Measurements from ENCODE around the gene KCNK10.

KCNK10 gene

GRCh38 chr14:88196925-88197324 is 126.1 kb downstream of the KCNK10 start:
- TF ChIP-seq POLR2A (IDR thresholded peaks at IDR 0.05; ENCODE audit: extremely low read depth, insufficient read length) (no peak), MYC (IDR thresholded peaks at IDR 0.05; ENCODE audit: low read depth, low read length) (no peak)
- TF ChIP-seq, protein P1, sequence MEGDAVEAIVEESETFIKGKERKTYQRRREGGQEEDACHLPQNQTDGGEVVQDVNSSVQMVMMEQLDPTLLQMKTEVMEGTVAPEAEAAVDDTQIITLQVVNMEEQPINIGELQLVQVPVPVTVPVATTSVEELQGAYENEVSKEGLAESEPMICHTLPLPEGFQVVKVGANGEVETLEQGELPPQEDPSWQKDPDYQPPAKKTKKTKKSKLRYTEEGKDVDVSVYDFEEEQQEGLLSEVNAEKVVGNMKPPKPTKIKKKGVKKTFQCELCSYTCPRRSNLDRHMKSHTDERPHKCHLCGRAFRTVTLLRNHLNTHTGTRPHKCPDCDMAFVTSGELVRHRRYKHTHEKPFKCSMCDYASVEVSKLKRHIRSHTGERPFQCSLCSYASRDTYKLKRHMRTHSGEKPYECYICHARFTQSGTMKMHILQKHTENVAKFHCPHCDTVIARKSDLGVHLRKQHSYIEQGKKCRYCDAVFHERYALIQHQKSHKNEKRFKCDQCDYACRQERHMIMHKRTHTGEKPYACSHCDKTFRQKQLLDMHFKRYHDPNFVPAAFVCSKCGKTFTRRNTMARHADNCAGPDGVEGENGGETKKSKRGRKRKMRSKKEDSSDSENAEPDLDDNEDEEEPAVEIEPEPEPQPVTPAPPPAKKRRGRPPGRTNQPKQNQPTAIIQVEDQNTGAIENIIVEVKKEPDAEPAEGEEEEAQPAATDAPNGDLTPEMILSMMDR (IDR thresholded peaks at IDR 0.05; ENCODE audit: low read depth, low read length): no peak
- TF ChIP-seq, protein P2, sequence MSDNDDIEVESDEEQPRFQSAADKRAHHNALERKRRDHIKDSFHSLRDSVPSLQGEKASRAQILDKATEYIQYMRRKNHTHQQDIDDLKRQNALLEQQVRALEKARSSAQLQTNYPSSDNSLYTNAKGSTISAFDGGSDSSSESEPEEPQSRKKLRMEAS (IDR thresholded peaks at IDR 0.05; ENCODE audit: low read depth, low read length): no peak
- DNase-seq (ENCODE audit: low read depth): no peak
- H3K4me3 ChIP-seq (ENCODE audit: low read depth, low read length): no peak overlapping the region

- TF ChIP-seq, protein P1 (IDR thresholded peaks at IDR 0.05; ENCODE audit: low read depth, low read length): no peak
- TF ChIP-seq POLR2A (IDR thresholded peaks at IDR 0.05; ENCODE audit: extremely low read depth, insufficient read length) (no peak), MYC (IDR thresholded peaks at IDR 0.05; ENCODE audit: low read depth, low read length) (no peak)
- TF ChIP-seq, protein P2 (IDR thresholded peaks at IDR 0.05; ENCODE audit: low read depth, low read length): no peak
- no peak overlapping the region for H3K4me3 ChIP-seq (ENCODE audit: low read depth, low read length)
- no peak for DNase-seq (ENCODE audit: low read depth)
Measured at GRCh38 chr14:88196116-88196890, 126.8 kb downstream of the KCNK10 start.

DNA sequence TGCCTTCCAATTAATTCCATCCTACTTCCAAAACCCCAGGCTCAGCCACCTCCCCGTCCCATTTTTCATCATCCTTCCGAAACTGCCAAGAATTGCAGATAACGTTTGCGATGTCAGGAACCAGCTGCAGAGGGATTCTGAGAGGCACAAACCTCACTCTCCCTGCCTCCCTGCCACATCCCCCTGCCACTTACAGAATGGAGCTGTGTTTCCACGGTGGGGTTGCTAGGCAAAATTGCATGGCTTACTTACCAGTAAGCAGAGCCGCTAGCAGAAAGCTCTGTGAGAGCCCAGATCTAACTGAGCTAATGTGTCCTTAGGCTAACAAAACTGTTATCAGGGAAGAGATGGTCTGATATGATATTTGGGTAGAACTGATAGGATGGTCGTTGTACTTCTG is 127.4 kb downstream of the KCNK10 start:
- H3K4me3 ChIP-seq (ENCODE audit: low read depth, low read length): no peak overlapping the region
- no peak for TF ChIP-seq MYC (IDR thresholded peaks at IDR 0.05; ENCODE audit: low read depth, low read length)
- TF ChIP-seq, protein P2 (IDR thresholded peaks at IDR 0.05; ENCODE audit: low read depth, low read length): no peak
- TF ChIP-seq, protein P1 (IDR thresholded peaks at IDR 0.05; ENCODE audit: low read depth, low read length): no peak
- TF ChIP-seq POLR2A (IDR thresholded peaks at IDR 0.05; ENCODE audit: extremely low read depth, insufficient read length): no peak
- no peak for DNase-seq (ENCODE audit: low read depth)

DNA sequence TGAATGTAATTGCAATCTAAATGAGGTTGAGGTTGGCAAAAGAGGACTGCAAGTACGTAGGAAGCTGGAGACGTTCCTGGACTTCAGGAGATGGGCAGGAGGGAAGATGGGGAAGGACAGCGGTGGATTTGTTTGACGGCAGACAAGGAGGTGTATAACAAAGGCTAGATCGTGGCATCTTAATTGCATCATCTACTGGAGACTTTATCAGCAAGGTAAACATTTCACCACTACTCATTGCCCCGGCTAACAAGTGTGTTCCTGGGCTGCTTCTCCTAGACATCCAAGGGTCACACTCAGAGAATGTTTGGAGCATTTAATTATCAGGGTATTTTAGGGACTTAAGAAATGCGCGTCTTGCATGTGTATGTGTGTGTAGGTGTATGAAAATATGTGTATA is 128.5 kb downstream of the KCNK10 start:
- TF ChIP-seq, protein P1 (IDR thresholded peaks at IDR 0.05; ENCODE audit: low read depth, low read length): no peak
- TF ChIP-seq POLR2A (IDR thresholded peaks at IDR 0.05; ENCODE audit: extremely low read depth, insufficient read length) (no peak), MYC (IDR thresholded peaks at IDR 0.05; ENCODE audit: low read depth, low read length) (no peak)
- TF ChIP-seq, protein P2 (IDR thresholded peaks at IDR 0.05; ENCODE audit: low read depth, low read length): no peak
- DNase-seq (ENCODE audit: low read depth): no peak
- no peak overlapping the region for H3K4me3 ChIP-seq (ENCODE audit: low read depth, low read length)

- H3K4me3 ChIP-seq (ENCODE audit: low read depth, low read length): no peak overlapping the region
- TF ChIP-seq, protein P1 (IDR thresholded peaks at IDR 0.05; ENCODE audit: low read depth, low read length): no peak
- TF ChIP-seq POLR2A (IDR thresholded peaks at IDR 0.05; ENCODE audit: extremely low read depth, insufficient read length) (no peak), MYC (IDR thresholded peaks at IDR 0.05; ENCODE audit: low read depth, low read length) (no peak)
- TF ChIP-seq, protein P2 (IDR thresholded peaks at IDR 0.05; ENCODE audit: low read depth, low read length): no peak
- no peak for DNase-seq (ENCODE audit: low read depth)
Measured at GRCh38 chr14:88191605-88192004, 131.5 kb downstream of the KCNK10 start.
